ENCODE results near the gene NOL4L. TPM values are rescaled to one million over a fixed set of nuclear protein-coding genes. Genes with fewer than 3 reads are reported as not detected.

The NOL4L gene
- total RNA-seq, 1 donor from 2014 or later: 27.8 TPM

- intact Hi-C loops (cut with micrococcal nuclease): no loop called here
Observed at GRCh38 chr20:32614303-32614702, 29.2 kb upstream of the NOL4L start.

DNA sequence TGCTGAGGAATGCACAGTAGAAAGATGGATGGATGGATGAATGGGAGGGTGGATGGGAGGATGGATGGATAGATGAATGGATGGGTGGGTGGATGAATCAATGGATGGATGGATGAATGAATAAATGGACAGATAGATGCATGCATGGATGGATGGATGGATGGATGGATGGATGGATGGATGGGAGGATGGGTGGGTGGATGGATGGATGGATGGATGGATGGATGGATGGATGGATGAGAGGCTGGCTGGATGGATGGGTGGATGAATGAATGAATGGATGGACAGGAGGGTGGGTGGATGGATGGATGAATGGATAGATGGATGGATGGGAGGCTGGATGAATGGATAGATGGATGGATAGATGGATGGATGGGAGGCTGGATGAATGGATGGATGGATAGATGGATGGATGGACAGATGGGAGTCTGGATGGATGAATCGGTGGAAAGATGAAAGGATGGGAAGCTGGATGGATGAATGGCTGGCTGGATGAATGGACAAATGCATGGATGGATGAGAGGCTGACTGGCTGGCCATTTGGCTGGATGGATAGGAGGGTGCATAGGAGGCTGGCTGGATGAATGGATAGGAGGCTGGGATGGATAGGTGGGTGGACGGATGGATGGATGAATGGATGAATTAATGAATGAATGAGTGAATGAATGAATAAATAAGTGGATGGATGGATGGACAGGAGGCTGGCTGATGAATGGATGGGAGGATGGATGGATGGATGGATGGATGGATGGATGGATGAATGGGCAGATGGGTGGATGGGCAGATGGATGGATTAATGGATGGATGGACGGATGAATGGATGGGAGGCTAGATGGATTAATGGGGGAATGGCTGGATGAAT lies 28.3 kb upstream of the NOL4L start:
- intact Hi-C loops (cut with micrococcal nuclease): no loop called here

DNA sequence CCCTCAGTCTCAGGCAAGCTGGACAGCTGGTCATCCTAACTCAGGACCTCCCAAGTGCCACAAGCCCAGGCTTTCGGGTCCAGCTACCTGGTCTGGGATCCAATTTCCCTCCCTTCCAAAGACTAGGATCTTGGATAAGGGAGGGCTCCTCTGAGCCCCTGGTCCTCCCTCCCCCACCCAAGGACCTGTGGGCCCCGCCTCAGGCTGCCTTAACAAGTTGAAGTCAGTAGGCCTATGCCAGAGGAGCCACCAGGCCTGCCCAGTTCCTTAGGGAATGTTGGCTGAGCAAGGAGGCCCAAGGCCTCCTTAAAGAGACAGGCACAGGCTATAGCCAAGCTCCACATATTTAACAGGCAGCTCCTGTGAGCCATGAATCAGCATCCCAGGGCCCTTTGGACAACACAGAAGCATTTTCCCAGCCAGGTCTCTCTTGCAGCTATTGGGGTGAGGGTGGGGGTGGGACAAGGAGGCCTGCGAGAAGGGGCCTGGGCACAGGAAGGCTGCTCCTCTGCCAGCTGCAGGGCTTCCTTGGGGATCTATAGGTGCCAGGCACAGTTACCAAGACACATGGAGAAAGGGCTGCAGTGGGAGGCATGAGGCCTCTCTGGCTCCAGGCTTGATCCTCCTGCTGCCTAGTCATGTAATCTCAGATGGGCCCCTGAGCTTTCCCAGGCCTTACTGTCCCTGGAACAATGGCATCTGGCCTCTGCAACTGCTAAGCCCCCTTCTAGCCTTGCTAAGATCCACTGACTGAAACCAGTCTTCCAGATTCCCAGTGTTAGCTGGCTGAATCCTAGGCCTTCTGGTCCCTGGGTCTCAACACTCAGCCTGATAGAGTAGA lies 27.4 kb upstream of the NOL4L start:
- intact Hi-C loops (cut with micrococcal nuclease): no loop called here

- intact Hi-C loops (cut with micrococcal nuclease): no loop called here
Observed at GRCh38 chr20:32611868-32612267, 26.7 kb upstream of the NOL4L start.

GRCh38 chr20:32611286-32611685 lies 26.2 kb upstream of the NOL4L start:
- intact Hi-C loops (cut with micrococcal nuclease): no loop called here

DNA sequence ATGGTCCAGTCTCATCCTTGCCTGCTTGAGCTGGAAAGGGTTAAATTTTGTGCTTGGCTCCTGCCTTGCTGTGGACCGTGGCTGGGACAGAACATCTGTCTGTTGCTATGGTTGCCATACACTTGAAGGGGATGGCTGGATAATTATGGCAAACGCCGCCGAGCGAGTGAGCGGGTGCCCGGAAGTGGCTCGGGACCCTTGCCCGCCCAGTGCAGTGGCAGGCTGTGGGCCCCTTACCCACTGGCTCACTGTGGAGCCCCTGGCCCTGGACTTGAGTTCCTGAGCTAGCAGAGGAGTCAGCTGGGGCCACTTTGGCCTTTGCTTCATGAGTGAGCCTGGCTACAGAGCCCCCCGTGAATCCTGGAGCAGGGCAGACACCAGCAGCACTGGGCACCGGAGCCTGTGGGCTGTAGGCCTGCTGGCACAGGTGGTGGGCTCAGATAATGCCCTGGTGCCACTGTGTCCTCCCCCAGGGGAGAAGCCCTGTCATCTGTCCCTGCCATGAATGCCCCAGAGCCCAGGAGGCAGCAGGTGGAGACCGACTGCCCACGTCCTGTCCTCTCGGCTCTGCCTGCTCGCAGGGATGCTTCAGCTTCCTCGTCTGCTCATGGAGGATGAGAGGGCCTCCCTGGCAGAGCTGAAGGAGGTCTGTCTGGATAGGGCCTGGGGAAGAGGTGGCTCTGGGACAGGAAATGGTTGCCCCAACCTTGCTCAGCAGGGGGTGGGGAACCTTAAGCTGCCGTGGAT lies 25.5 kb upstream of the NOL4L start:
- intact Hi-C loops (cut with micrococcal nuclease): no loop called here

GRCh38 chr20:32609993-32610392 lies 24.9 kb upstream of the NOL4L start:
- intact Hi-C loops (cut with micrococcal nuclease): no loop called here

DNA sequence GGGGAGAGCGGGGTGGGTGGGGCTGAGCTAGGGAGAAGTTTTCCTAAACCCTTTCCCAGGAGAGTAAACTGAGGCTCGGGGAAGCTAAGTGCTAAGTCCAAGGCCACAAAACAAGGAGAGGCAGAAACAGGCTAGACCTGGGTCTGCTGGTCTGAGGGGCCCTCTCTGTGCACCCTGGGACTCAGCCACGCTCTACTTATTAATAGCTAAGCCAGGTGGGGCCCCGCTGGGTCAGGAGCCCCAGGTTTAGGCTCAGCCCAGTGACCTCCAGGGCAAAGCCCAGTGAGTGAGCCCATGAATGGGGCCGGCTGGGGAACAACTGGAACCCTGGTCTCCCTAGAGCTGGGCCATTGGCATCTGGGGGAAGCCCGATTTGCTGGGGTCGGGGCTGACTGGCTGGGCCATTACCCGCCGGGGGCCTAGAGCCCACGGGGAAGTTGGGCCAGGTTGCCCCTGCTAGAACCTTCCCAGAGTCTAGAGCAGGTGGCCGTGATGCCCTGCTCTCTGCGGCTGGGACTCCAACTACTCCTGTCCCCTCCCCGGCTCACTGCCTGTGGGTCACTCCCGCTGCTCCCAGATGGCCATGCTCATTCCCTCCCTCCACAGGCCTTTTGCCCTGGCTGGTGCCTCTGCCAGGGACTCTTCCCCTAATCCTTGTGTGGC lies 24.1 kb upstream of the NOL4L start:
- intact Hi-C loops (cut with micrococcal nuclease): no loop called here

DNA sequence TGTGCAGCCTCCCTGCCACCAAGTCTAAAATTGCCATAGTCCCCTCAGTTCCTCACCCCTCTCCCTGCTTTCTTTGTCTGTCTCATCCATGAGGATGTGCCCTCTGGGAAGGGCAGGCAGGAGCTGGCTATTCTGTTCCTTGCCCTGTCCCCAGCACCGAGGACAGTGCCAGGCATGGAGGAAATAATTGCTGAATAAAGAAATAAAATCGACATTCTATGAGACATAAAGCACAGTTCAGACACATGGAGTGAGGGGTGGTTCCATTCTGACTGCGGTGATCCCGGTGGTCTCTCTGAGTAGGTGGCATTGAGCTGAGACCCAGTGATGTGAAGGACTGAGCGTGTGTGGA lies 23.5 kb upstream of the NOL4L start:
- intact Hi-C loops (cut with micrococcal nuclease): no loop called here

GRCh38 chr20:32607727-32608663 lies 22.9 kb upstream of the NOL4L start:
- intact Hi-C loops (cut with micrococcal nuclease): no loop called here

DNA sequence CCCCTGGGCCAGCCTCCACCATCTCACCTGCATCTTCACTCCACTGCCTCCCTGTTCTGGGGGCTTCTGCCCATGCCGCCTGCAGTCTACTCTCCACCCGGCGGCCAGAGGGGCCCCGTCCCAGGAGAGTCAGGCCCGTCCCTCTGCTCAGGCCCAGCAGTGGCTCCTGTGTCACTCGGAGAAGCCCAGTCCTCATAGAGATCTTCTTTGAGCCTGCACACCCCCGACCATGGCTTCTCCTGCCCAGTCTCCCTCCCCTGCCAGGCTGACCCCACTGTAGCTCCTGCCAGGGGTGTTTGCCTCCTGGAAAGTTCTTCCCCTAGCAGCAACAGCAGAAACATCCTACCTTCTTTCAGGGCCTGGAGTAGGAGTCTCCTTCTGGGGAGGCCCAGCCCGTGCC lies 22.2 kb upstream of the NOL4L start:
- intact Hi-C loops (cut with micrococcal nuclease): no loop called here

DNA sequence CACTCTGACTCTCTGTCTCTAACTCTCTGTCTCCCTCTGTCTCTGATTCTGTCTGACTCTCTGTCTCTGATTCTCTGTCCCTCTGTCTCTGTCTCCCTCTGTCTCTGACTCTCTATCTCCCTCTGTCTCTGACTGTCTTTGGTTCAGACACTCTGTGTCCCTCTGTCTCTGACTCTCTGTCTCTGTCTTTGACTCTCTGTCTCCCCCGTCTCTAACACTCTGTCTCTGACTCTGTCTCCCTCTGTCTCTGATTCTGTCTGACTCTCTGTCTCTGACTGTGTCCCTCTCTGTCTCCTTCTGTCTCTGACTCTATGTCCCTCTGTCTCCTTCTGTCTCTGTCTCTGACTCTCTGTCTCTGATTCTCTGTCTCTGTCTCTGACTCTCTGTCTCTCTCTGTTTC lies 21.7 kb upstream of the NOL4L start:
- intact Hi-C loops (cut with micrococcal nuclease): no loop called here

- intact Hi-C loops (cut with micrococcal nuclease): no loop called here
Observed at GRCh38 chr20:32606107-32606506, 21.0 kb upstream of the NOL4L start.

- intact Hi-C loops (cut with micrococcal nuclease): no loop called here
Observed at GRCh38 chr20:32605167-32605656, 20.1 kb upstream of the NOL4L start.

- intact Hi-C loops (cut with micrococcal nuclease): no loop called here
Observed at GRCh38 chr20:32603046-32603726, 18.1 kb upstream of the NOL4L start.

- intact Hi-C loops (cut with micrococcal nuclease): no loop called here
Observed at GRCh38 chr20:32602273-32602672, 17.1 kb upstream of the NOL4L start.

DNA sequence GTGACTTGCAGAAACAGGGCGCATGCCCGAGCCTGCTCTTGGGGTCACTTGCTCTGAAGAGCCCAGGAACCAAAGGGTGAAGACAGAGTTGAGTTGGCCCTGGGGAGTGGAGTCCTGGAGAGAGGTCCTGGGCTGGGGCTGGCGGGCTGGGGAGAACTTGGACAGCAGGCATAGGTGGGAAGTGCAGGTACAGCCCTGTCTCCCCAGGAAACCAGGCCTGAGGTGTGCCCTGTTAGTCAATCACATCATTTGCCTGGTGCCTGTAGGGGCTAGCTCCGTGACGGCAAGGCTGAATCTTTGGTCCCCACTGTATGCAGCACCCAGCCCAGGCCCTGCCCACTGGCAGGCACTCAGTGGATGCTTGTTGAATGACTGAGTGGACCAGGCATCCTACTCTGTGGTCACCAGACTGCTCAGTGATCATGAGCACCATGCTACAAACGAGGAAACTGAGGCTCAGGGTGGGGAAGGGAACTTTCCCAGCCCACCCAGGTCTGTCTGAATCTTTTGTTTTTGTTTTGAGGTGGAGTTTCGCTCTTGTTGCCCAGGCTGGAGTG lies 15.6 kb upstream of the NOL4L start:
- intact Hi-C loops (cut with micrococcal nuclease): no loop called here

- intact Hi-C loops (cut with micrococcal nuclease): no loop called here
Observed at GRCh38 chr20:32599783-32600340, 14.7 kb upstream of the NOL4L start.

DNA sequence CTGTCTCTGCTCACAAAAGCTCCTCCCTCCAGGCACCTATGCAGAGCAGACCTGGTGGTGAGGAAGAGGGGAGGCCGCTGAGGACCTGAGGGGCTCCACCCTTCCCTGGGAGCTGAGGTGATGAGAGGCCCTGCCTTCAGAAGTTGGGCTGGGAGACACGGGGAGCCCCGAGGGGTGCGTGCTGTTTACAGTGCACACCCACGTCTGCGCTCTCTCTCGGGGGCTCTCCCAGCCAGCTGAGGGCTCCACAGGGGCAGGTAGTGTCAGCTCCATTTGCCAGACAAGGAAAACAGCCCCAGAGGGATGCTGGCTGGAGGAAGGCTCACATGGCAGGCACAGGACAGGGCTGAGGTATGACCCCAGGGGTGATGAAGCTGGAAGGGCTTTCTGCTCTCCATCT lies 13.5 kb upstream of the NOL4L start:
- intact Hi-C loops (cut with micrococcal nuclease): no loop called here
